ENCODE results near the gene UFD1. TPM values are rescaled to one million over a fixed set of nuclear protein-coding genes. Genes with fewer than 3 reads are reported as not detected.

Gene UFD1
- polyA plus RNA-seq, 3 donors = 39.6 to 73.8 (median 73.4) TPM

- WGBS, 3 donors = 44 to 76% (median 65%) methylated on average over 5 of the region's 5 CpGs
- H3K27ac ChIP-seq (ENCODE audit: low read depth, low read length) = no peak overlapping the region
Observed at GRCh38 chr22:19419086-19419463, 59.9 kb downstream of the UFD1 start.

GRCh38 chr22:19412923-19413322, 66.1 kb downstream of the UFD1 start:
- WGBS, 3 donors = 78 to 91% (median 82%) methylated on average over 4 of the region's 4 CpGs
- H3K27ac ChIP-seq (ENCODE audit: low read depth, low read length) = no peak overlapping the region

GRCh38 chr22:19412478-19412877, 66.5 kb downstream of the UFD1 start:
- H3K27ac ChIP-seq (ENCODE audit: low read depth, low read length) = no peak overlapping the region
- 76 to 94% (median 90%) methylated on average over 4 of the region's 4 CpGs for WGBS, 3 donors

- H3K27ac ChIP-seq (ENCODE audit: low read depth, low read length) = no peak overlapping the region
- WGBS, 3 donors = 96 to 100% (median 98%) methylated on average over 1 of the region's 1 CpG
Observed at GRCh38 chr22:19411690-19412045, 67.3 kb downstream of the UFD1 start.

- WGBS, 3 donors = 89 to 91% (median 90%) methylated on average over 6 of the region's 6 CpGs
- H3K27ac ChIP-seq (ENCODE audit: low read depth, low read length) = no peak overlapping the region
Observed at GRCh38 chr22:19410941-19411689, 67.9 kb downstream of the UFD1 start.

- no peak overlapping the region for H3K27ac ChIP-seq (ENCODE audit: low read depth, low read length)
- WGBS, 3 donors = 54 to 79% (median 73%) methylated on average over 16 of the region's 16 CpGs
Observed at GRCh38 chr22:19407649-19408606, 71.1 kb downstream of the UFD1 start.

GRCh38 chr22:19406846-19407245, 72.1 kb downstream of the UFD1 start:
- 90 to 98% (median 92%) methylated on average over 4 of the region's 4 CpGs for WGBS, 3 donors

GRCh38 chr22:19406281-19406811, 72.6 kb downstream of the UFD1 start:
- WGBS, 3 donors = 84 to 89% (median 88%) methylated on average over 3 of the region's 3 CpGs
- H3K27ac ChIP-seq (ENCODE audit: low read depth, low read length) = no peak overlapping the region

More at GRCh38 chr22:19406846-19407245, 72.1 kb downstream of the UFD1 start:
- no peak overlapping the region for H3K27ac ChIP-seq (ENCODE audit: low read depth, low read length)

GRCh38 chr22:19405652-19406051, 73.3 kb downstream of the UFD1 start:
- no peak overlapping the region for H3K27ac ChIP-seq (ENCODE audit: low read depth, low read length)
- 59 to 97% (median 96%) methylated on average over 8 of the region's 8 CpGs for WGBS, 3 donors

- 27 to 95% (median 93%) methylated on average over 4 of the region's 4 CpGs for WGBS, 3 donors
- no peak overlapping the region for H3K27ac ChIP-seq (ENCODE audit: low read depth, low read length)
Observed at GRCh38 chr22:19405133-19405532, 73.9 kb downstream of the UFD1 start.

- H3K27ac ChIP-seq (ENCODE audit: low read depth, low read length) = no peak overlapping the region
- WGBS, 3 donors = 85 to 98% (median 95%) methylated on average over 3 of the region's 3 CpGs
Observed at GRCh38 chr22:19404676-19405075, 74.3 kb downstream of the UFD1 start.

- WGBS, 3 donors = 93 to 98% (median 97%) methylated on average over 4 of the region's 4 CpGs
Observed at GRCh38 chr22:19402642-19403191, 76.3 kb downstream of the UFD1 start.

GRCh38 chr22:19401483-19401882, 77.5 kb downstream of the UFD1 start:
- no peak overlapping the region for H3K27ac ChIP-seq (ENCODE audit: low read depth, low read length)
- 90 to 99% (median 96%) methylated on average over 4 of the region's 4 CpGs for WGBS, 3 donors

More at GRCh38 chr22:19402642-19403191, 76.3 kb downstream of the UFD1 start:
- no peak overlapping the region for H3K27ac ChIP-seq (ENCODE audit: low read depth, low read length)

- no peak overlapping the region for H3K27ac ChIP-seq (ENCODE audit: low read depth, low read length)
- WGBS, 3 donors = 90 to 96% (median 95%) methylated on average over 6 of the region's 6 CpGs
Observed at GRCh38 chr22:19400881-19401280, 78.1 kb downstream of the UFD1 start.

Other genes with a start within 250 kb of the UFD1 start
- 1 to 10 TPM; 1.9 to 5.7 (median 4.8) TPM for gene CLTCL1, start 187.5 kb downstream of the UFD1 start, polyA plus RNA-seq
- 10 to 100 TPM in 2 of 3 donors, 1 to 10 TPM in 1; 8.2 to 17.6 (median 16.2) TPM for gene HIRA, start 47.5 kb downstream of the UFD1 start, polyA plus RNA-seq
- 10 to 100 TPM; 25.9 to 46.1 (median 37.3) TPM for gene MRPL40, start 46.6 kb downstream of the UFD1 start, polyA plus RNA-seq
- gene C22orf39, start 31.5 kb downstream of the UFD1 start, polyA plus RNA-seq = 10 to 100 TPM; 24.3 to 44.4 (median 36.1) TPM
- gene CDC45, start 727 bp upstream of the UFD1 start, polyA plus RNA-seq = 1 to 10 TPM in 1 of 3 donors, under 1 TPM in 2; 0.12 to 1.9 (median 0.23) TPM
- gene CLDN5, start 45.2 kb upstream of the UFD1 start, polyA plus RNA-seq = 100 to 1,000 TPM in 2 of 3 donors, 10 to 100 TPM in 1; 33.8 to 221 (median 199) TPM
- 10 to 100 TPM in 1 of 3 donors, 1 to 10 TPM in 2; 5.3 to 18.8 (median 7.5) TPM for gene SEPTIN5, start 235.3 kb upstream of the UFD1 start, polyA plus RNA-seq
- 1 to 10 TPM in 2 of 3 donors, under 1 TPM in 1; 0.63 to 3.6 (median 1.7) TPM for gene GP1BB, start 244.3 kb upstream of the UFD1 start, polyA plus RNA-seq